ENCODE results near the gene NOTCH3. TPM values are rescaled to one million over a fixed set of nuclear protein-coding genes. Genes with fewer than 3 reads are reported as not detected.
A peak's percentile ranks its signal among the peaks of the same experiment; 100 is the strongest.

NOTCH3 gene
- total RNA-seq, 1 donor from 2014 or later, result 6.9 TPM

GRCh38 chr19:15198951-15199660 is 1.7 kb downstream of the NOTCH3 start:
- no peak for FAIRE-seq
- DNase-seq (ENCODE audit: low spot score in 2 of 2), result no peak

GRCh38 chr19:15197942-15198341 is 2.9 kb downstream of the NOTCH3 start:
- DNase-seq (ENCODE audit: low spot score in 2 of 2), result no peak
- FAIRE-seq, result no peak

GRCh38 chr19:15197275-15197941 is 3.4 kb downstream of the NOTCH3 start:
- DNase-seq (ENCODE audit: low spot score in 2 of 2) (no peak), FAIRE-seq (no peak)

- DNase-seq (ENCODE audit: low spot score in 2 of 2), result no peak
- FAIRE-seq, result no peak
Measured at GRCh38 chr19:15196360-15197005, 4.3 kb downstream of the NOTCH3 start.

GRCh38 chr19:15195371-15196334 is 5.1 kb downstream of the NOTCH3 start:
- DNase-seq (ENCODE audit: low spot score in 2 of 2) (peak in 1 of 2 donors; percentile 68), FAIRE-seq (no peak)

- DNase-seq (ENCODE audit: low spot score in 2 of 2) (no peak), FAIRE-seq (no peak)
Measured at GRCh38 chr19:15194938-15195337, 5.9 kb downstream of the NOTCH3 start.

GRCh38 chr19:15191982-15192381 is 8.8 kb downstream of the NOTCH3 start:
- DNase-seq (ENCODE audit: low spot score in 2 of 2), result no peak
- FAIRE-seq, result no peak

- FAIRE-seq, result no peak
- DNase-seq (ENCODE audit: low spot score in 2 of 2), result no peak
Measured at GRCh38 chr19:15191514-15191913, 9.3 kb downstream of the NOTCH3 start.

- DNase-seq (ENCODE audit: low spot score in 2 of 2), result no peak
- no peak for FAIRE-seq
Measured at GRCh38 chr19:15188851-15189250, 11.9 kb downstream of the NOTCH3 start.

- FAIRE-seq (no peak), DNase-seq (ENCODE audit: low spot score in 2 of 2) (no peak)
Measured at GRCh38 chr19:15187026-15188007, 13.5 kb downstream of the NOTCH3 start.

GRCh38 chr19:15185188-15185587 is 15.6 kb downstream of the NOTCH3 start:
- FAIRE-seq (no peak), DNase-seq (ENCODE audit: low spot score in 2 of 2) (no peak)

- DNase-seq (ENCODE audit: low spot score in 2 of 2) (no peak), FAIRE-seq (no peak)
Measured at GRCh38 chr19:15184776-15185175, 16.0 kb downstream of the NOTCH3 start.

GRCh38 chr19:15181394-15181793 is 19.4 kb downstream of the NOTCH3 start:
- no peak for DNase-seq (ENCODE audit: low spot score in 2 of 2)
- no peak for FAIRE-seq

GRCh38 chr19:15180451-15181390 is 20.1 kb downstream of the NOTCH3 start:
- DNase-seq (ENCODE audit: low spot score in 2 of 2), result no peak
- FAIRE-seq, result no peak

GRCh38 chr19:15178629-15179308 is 22.0 kb downstream of the NOTCH3 start:
- DNase-seq (ENCODE audit: low spot score in 2 of 2), result no peak
- no peak for FAIRE-seq

- peak; percentile 84 to 87 for DNase-seq (ENCODE audit: low spot score in 2 of 2)
Measured at GRCh38 chr19:15177269-15178116, 23.3 kb downstream of the NOTCH3 start.

GRCh38 chr19:15175609-15176008 is 25.2 kb downstream of the NOTCH3 start:
- no peak for FAIRE-seq
- no peak for DNase-seq (ENCODE audit: low spot score in 2 of 2)

More at GRCh38 chr19:15177269-15178116, 23.3 kb downstream of the NOTCH3 start:
- FAIRE-seq, result no peak

Measured in frontal cortex (tissue), 4 donors.